H1 (cell line): ENCODE results near the gene ANKMY2. TPM values are rescaled to one million over a fixed set of nuclear protein-coding genes. Genes with fewer than 3 reads are reported as not detected.

Experiments used
- CTCF ChIA-PET: fragments of 300-600 bp; sonication (Branson Sonifier 250); formaldehyde crosslinking; loops from one replicate; lab custom pipeline; 2021; ENCODE audit not compliant: partially characterized antibody; lab: Charles Lee
- POLR2A ChIA-PET: fragments of 300-600 bp; sonication (Branson Sonifier 250); formaldehyde crosslinking; loops from one replicate; lab custom pipeline; 2021; ENCODE audit warnings: inconsistent platforms; ENCODE audit not compliant: partially characterized antibody; lab: Charles Lee
- DNase-seq, 2 experiments: peaks; one replicate each; pipeline versions ENCODE4 v3.0.0 to v3.0.0-alpha.2; 2010 to 2022; ENCODE audit warnings: low spot score in 2 of 2, low read depth in 1 of 2, mixed read lengths in 1 of 2
- FAIRE-seq: peaks from 2 replicates; lab custom pipeline; 2011; peaks lifted over from hg19 to GRCh38; lab: Jason Lieb, UNC
- H2AFZ ChIP-seq: 2 replicates; pipeline ENCODE4 v1.8.1; 2012; ENCODE audit warnings: low read length, inconsistent platforms
- H2AK5ac ChIP-seq: 2 replicates; pipeline ENCODE4 v1.6.1; 2013; ENCODE audit warnings: low read depth, low read length
- H2BK120ac ChIP-seq: replicated peaks from 2 replicates; pipeline ENCODE3; 2013; ENCODE audit warnings: low read depth, low read length, inconsistent platforms
- H2BK12ac ChIP-seq: 2 replicates; pipeline ENCODE4 v1.6.1; 2013; ENCODE audit warnings: low read depth, low read length
- H2BK15ac ChIP-seq: 2 replicates; pipeline ENCODE4 v1.6.1; 2013; ENCODE audit warnings: low read length
- H2BK20ac ChIP-seq: 2 replicates; pipeline ENCODE4 v1.6.1; 2013; ENCODE audit warnings: low read length
- H2BK5ac ChIP-seq: 2 replicates; pipeline ENCODE4 v1.6.1; 2013; ENCODE audit warnings: low read depth, low read length
- H3K14ac ChIP-seq: 2 replicates; pipeline ENCODE4 v1.6.1; 2013; ENCODE audit warnings: inconsistent platforms; ENCODE audit not compliant: insufficient read length
- H3K18ac ChIP-seq: 2 replicates; pipeline ENCODE4 v1.6.1; 2013; ENCODE audit warnings: low read length; ENCODE audit errors: extremely low read depth
- H3K23ac ChIP-seq: 2 replicates; pipeline ENCODE4 v1.6.1; 2013; ENCODE audit warnings: inconsistent platforms; ENCODE audit not compliant: insufficient read length
- H3K23me2 ChIP-seq: 2 replicates; pipeline ENCODE4 v1.6.1; 2013; ENCODE audit warnings: low read depth, low read length
- H3K27ac ChIP-seq: 2 replicates; pipeline ENCODE4 v1.6.1; 2011; ENCODE audit warnings: low read depth, low read length, inconsistent platforms
- H3K27me3 ChIP-seq, 4 experiments: replicated peaks in 1 of 4; 1 replicate in 1 of 4; 2 replicates in 3 of 4; pipeline versions ENCODE4 v1.6.1 to v1.8.1; 2011 to 2013; ENCODE audit warnings: low read length in 3 of 4, mild to moderate bottlenecking in 3 of 4, inconsistent platforms in 2 of 4, mixed read lengths in 2 of 4, moderate library complexity in 1 of 4; ENCODE audit not compliant: control insufficient read depth in 3 of 4, insufficient read depth in 3 of 4; ENCODE audit errors: extremely low read depth in 1 of 4
- H3K36me3 ChIP-seq, 4 experiments: 2 replicates each; pipeline versions ENCODE4 v1.6.1 to v1.8.1; 2011 to 2013; ENCODE audit warnings: mild to moderate bottlenecking in 4 of 4, low read length in 3 of 4, moderate library complexity in 2 of 4, control low read depth in 1 of 4, inconsistent platforms in 1 of 4; ENCODE audit not compliant: insufficient read depth in 4 of 4, control insufficient read depth in 2 of 4
- H3K4ac ChIP-seq: replicated peaks from 2 replicates; pipeline ENCODE3; 2013; ENCODE audit warnings: low read length, low read depth, mixed read lengths, inconsistent platforms; ENCODE audit not compliant: insufficient read length
- H3K4me1 ChIP-seq, 4 experiments: replicated peaks in 1 of 4; 1 replicate in 1 of 4; 2 replicates in 3 of 4; pipeline versions ENCODE4 v1.6.1 to v1.8.1; 2011 to 2013; ENCODE audit warnings: low read length in 3 of 4, inconsistent platforms in 2 of 4, mixed read lengths in 1 of 4; ENCODE audit not compliant: insufficient read depth in 4 of 4, control insufficient read depth in 3 of 4
- H3K4me2 ChIP-seq, 2 experiments: 2 replicates each; pipeline versions ENCODE4 v1.6.1 to v1.8.1; 2011 to 2013; ENCODE audit warnings: low read depth in 2 of 2, low read length in 2 of 2, control low read depth in 1 of 2, inconsistent platforms in 1 of 2, mild to moderate bottlenecking in 1 of 2; ENCODE audit not compliant: insufficient read depth in 1 of 2
- H3K4me3 ChIP-seq, 4 experiments: fragments of 200-600, 300-600 bp in 1 of 4; sonication (generic), shearing (Covaris generic), sonication (Bioruptor Twin) in 1 of 4; 2 replicates each; pipeline versions ENCODE4 v1.5.1 to v1.8.1; 2011 to 2016; ENCODE audit warnings: low read length in 4 of 4, low read depth in 3 of 4, control low read depth in 2 of 4, inconsistent platforms in 2 of 4, mild to moderate bottlenecking in 2 of 4, mixed read lengths in 1 of 4, moderate library complexity in 1 of 4; ENCODE audit not compliant: insufficient read depth in 2 of 4; ENCODE audit errors: extremely low read depth in 1 of 4
- H3K56ac ChIP-seq: replicated peaks from 2 replicates; pipeline ENCODE3; 2013; ENCODE audit warnings: low read depth, mild to moderate bottlenecking, mixed read lengths, low read length, inconsistent platforms; ENCODE audit not compliant: insufficient read length
- H3K79me1 ChIP-seq: 2 replicates; pipeline ENCODE4 v1.6.1; 2013; ENCODE audit warnings: low read depth, low read length, control low read depth
- H3K79me2 ChIP-seq, 2 experiments: 2 replicates each; pipeline versions ENCODE4 v1.6.1 to v1.8.1; 2012 to 2013; ENCODE audit warnings: low read length in 2 of 2, mild to moderate bottlenecking in 2 of 2, inconsistent platforms in 1 of 2; ENCODE audit not compliant: insufficient read depth in 2 of 2, control insufficient read depth in 1 of 2
- H3K9ac ChIP-seq, 4 experiments: replicated peaks in 1 of 4; 1 replicate in 1 of 4; 2 replicates in 3 of 4; pipeline versions ENCODE4 v1.6.1 to v1.8.1; 2011 to 2013; ENCODE audit warnings: low read depth in 3 of 4, low read length in 3 of 4, control low read depth in 2 of 4, mild to moderate bottlenecking in 2 of 4, moderate library complexity in 2 of 4, inconsistent platforms in 1 of 4; ENCODE audit errors: extremely low read depth in 1 of 4
- H3K9me3 ChIP-seq, 2 experiments: 2 replicates each; pipeline versions ENCODE4 v1.6.1 to v1.8.1; 2012 to 2013; ENCODE audit warnings: mild to moderate bottlenecking in 2 of 2, moderate library complexity in 2 of 2, control low read depth in 1 of 2, inconsistent platforms in 1 of 2, low read depth in 1 of 2, low read length in 1 of 2, mixed read lengths in 1 of 2; ENCODE audit not compliant: insufficient read depth in 2 of 2
- H4K20me1 ChIP-seq, 2 experiments: replicated peaks in 1 of 2; 2 replicates each; pipeline versions ENCODE3 to v1.8.1; 2011 to 2013; ENCODE audit warnings: inconsistent platforms in 2 of 2, low read length in 2 of 2, mild to moderate bottlenecking in 1 of 2; ENCODE audit not compliant: insufficient read depth in 2 of 2, control insufficient read depth in 1 of 2
- H4K5ac ChIP-seq: 2 replicates; pipeline ENCODE4 v1.6.1; 2013; ENCODE audit warnings: low read length, low read depth, mixed read lengths, inconsistent platforms; ENCODE audit not compliant: insufficient read length
- H4K8ac ChIP-seq: 2 replicates; pipeline ENCODE4 v1.8.0; 2013; ENCODE audit warnings: mild to moderate bottlenecking, moderate library complexity, low read length, inconsistent platforms; ENCODE audit not compliant: insufficient read depth; ENCODE audit errors: extremely low read depth
- H4K91ac ChIP-seq: replicated peaks from 2 replicates; pipeline ENCODE3; 2013; ENCODE audit warnings: low read length, mixed read lengths, inconsistent platforms; ENCODE audit not compliant: insufficient read length
- BACH1 ChIP-seq: IDR thresholded peaks from 2 replicates; pipeline ENCODE4 v1.6.1; 2012; ENCODE audit warnings: low read length, improper control_type of control experiment
- CEBPB ChIP-seq: IDR thresholded peaks from 2 replicates; pipeline ENCODE4 v1.6.1; 2012; ENCODE audit warnings: low read depth, low read length
- CHD2 ChIP-seq: IDR thresholded peaks from 2 replicates; pipeline ENCODE4 v1.6.1; 2012; ENCODE audit warnings: low read length, improper control_type of control experiment
- EZH2 ChIP-seq: fragments of 200-600 bp; sonication (generic); IDR thresholded peaks from 2 replicates; pipeline ENCODE4 v1.7.1; 2012; ENCODE audit warnings: low read depth, mild to moderate bottlenecking, moderate library complexity, low read length, inconsistent platforms; ENCODE audit not compliant: severe bottlenecking
- KDM1A ChIP-seq: fragments of 200-600, 300-600 bp; sonication (generic); IDR thresholded peaks from 2 replicates; pipeline ENCODE4 v1.7.1; 2016; ENCODE audit warnings: mild to moderate bottlenecking, low read length, borderline replicate concordance
- polyA plus RNA-seq, 7 experiments: library from polyadenylated mRNA; depleted of rRNA in 3 of 7; stranded (reverse) in 5 of 7; unstranded in 2 of 7; fragments of >200 nt in 5 of 7; fragments of 200-250 nt in 2 of 7; gene quantifications; 1 replicate in 5 of 7; 2 replicates in 1 of 7; 4 replicates in 1 of 7; pipeline versions ENCODE4 v1.2.1 to v1.2.3, GENCODE V29; 2011 to 2013; ENCODE audit warnings: missing spikeins in 2 of 7, mixed read lengths in 2 of 7
- total RNA-seq: library from RNA; stranded (reverse); fragmentation: NEBNext Ultra II Directional; extraction: Animal tissue kit (Norgen Biotek cat#: 25700); gene quantifications from 2 replicates; pipeline ENCODE4 v1.2.1, GENCODE V29; 2021

ANKMY2 gene
- total and polyA plus RNA-seq, 2 of the 8 experiments (the other 6 are each of a cell fraction or from before 2014, with no cell fraction given): 5.2 to 9.3 TPM

DNA sequence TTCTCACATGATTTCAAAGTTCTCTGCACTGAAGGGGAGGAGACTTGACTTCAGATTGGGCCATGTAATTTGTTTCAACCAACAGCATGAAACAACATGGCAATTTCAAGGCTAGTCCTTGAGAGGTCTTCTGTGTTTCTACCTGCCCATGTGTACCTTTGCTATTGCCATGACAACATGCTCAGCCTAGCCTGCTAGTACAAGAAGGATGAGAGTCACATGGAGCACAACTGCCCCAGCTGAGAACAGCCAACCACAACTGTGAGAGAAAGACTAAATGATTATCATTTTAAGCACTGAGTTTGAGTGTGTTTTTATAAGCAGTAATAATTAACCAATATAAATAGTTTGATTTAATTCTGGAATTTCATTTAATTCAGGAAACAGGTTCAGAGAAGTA is 41.9 kb downstream of the ANKMY2 start:
- ChIA-PET CTCF (interaction anchor here (0.9 kb wide), 1 partner anchor 19 kb away, joined by 4 read pairs; no protein-coding TSS in a partner anchor), POLR2A (no interaction called here)
- Histone ChIP-seq H2AK5ac (no peak overlapping the region), H2BK120ac (no peak overlapping the region), H3K56ac (no peak overlapping the region), H3K9ac (no peak overlapping the region), H3K79me2 (no peaks in the 10 kb centered on the region), H4K91ac (no peak overlapping the region), H3K4me1 (no peaks in the 10 kb centered on the region), H3K36me3 (peaks cover 0 to 4% (median 0%) of the 10 kb centered on the region in 4 experiments; a peak in 1 of 8 replicates), H3K4me3 (no peak overlapping the region), H2BK5ac (no peak overlapping the region), H2BK20ac (no peak overlapping the region), H3K14ac (no peak overlapping the region), H3K9me3 (no peaks in the 10 kb centered on the region), H2BK12ac (no peak overlapping the region), H3K23me2 (no peaks in the 10 kb centered on the region), H3K27ac (no peak overlapping the region), H3K4me2 (no peak overlapping the region), H3K23ac (no peak overlapping the region), H4K5ac (no peak overlapping the region), H4K8ac (no peak overlapping the region), H2AFZ (no peak overlapping the region), H3K27me3 (no peaks in the 10 kb centered on the region), H4K20me1 (no peaks in the 10 kb centered on the region), H3K4ac (no peak overlapping the region), H3K18ac (no peak overlapping the region), H3K79me1 (no peaks in the 10 kb centered on the region)
- FAIRE-seq: no peak
- DNase-seq: no peak
- no peak for TF ChIP-seq CEBPB
- TF ChIP-seq CHD2: no peak
- no peak for TF ChIP-seq BACH1
- no peak for TF ChIP-seq KDM1A
- TF ChIP-seq EZH2: no peak
- TF ChIP-seq, all 59 proteins: peak for 0
- H2BK15ac ChIP-seq: no peak overlapping the region
